ENCODE data around the gene MYO16.
"Not testable (repeated sequence)": the region's sequence is repeated elsewhere in the genome, so short reads cannot be mapped to it uniquely, and the experiment has no call there.

MYO16 gene

GRCh38 chr13:108991416-108991815, 362.0 kb downstream of the MYO16 start:
- not testable (repeated sequence) for DNase-seq

GRCh38 chr13:108993346-108993745, 363.9 kb downstream of the MYO16 start:
- DNase-seq = no peak

DNA sequence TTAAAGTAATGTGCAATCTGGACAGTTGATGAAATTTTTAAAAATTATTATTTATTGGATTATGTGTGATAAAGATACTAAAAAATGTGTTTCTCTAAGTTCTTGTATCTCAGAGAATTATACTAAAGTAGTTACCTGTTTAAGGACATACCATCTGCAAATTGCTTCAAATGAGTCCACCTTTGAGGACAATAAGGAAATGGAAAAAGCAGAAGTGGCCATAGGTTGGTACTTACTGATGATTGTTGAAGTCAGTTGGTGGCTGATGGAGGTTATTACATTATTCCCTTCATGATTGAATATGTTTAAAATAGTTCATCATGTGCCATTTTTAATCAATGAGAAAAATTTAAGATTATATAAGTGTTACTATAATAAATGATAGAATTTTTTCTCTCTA, 367.0 kb downstream of the MYO16 start:
- no peak for DNase-seq

DNA sequence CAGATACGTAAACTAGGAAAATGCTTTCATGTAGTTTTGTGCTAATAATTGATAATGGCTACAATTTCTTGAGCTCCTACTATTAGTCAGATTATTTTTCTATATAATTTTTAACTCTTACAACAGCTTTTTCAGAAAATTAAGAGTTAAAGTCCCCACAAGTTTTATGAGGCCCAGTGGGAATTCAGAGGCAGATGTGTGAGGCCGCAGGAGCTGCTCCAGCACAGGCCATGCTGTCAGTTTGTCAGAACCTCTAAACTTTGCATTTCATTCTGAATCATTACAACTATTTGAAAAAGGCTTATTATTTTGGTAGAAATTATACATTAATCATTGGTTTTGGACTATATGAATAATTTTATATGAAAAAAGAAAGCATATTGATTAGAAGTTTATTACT, 370.8 kb downstream of the MYO16 start:
- no peak for DNase-seq

DNA sequence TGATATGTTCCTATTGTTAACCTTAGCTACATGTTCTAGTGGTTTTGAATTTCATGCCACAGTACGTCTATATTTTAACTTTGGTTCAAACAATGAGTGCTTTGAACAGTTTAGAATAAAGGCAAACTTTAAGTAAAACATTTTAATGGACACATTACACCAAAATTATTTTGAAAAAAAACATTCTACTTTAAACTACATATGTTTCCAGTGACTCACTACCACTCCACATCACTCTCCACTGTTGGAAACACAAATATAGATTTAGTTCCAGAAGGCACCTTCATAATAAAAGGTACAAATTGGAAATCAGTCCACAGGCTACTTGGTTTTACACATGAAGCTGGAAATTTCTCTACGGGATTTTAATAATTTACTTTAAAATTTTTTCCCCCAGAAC, 373.5 kb downstream of the MYO16 start:
- no peak for DNase-seq

DNA sequence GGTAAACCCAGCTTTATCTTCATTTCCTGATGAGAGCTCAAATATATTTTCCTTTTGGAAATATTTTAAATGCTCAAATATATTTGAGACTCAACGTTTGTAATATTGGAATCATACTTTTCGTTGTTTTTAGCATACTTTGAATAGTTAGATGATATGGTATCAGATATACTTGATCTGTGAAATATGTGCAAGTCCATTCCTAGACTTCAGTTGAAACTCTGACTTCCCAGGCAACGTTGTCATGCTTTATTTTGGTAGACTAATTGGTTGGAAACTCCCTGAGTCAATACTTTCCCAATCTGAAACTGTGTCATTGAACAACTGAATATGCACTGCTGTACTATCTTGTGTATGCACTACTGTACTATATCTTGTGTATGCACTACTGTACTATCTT, 378.5 kb downstream of the MYO16 start:
- no peak for DNase-seq

- no peak for DNase-seq
Observed at GRCh38 chr13:109009756-109010155, 380.3 kb downstream of the MYO16 start.

- no peak for DNase-seq
Observed at GRCh38 chr13:109010912-109011311, 381.5 kb downstream of the MYO16 start.

- no peak for DNase-seq
Observed at GRCh38 chr13:109012115-109012514, 382.7 kb downstream of the MYO16 start.

- no peak for DNase-seq
Observed at GRCh38 chr13:109021558-109021957, 392.1 kb downstream of the MYO16 start.

- DNase-seq = no peak
Observed at GRCh38 chr13:109024611-109025010, 395.2 kb downstream of the MYO16 start.

- no peak for DNase-seq
Observed at GRCh38 chr13:109026266-109026665, 396.9 kb downstream of the MYO16 start.

DNA sequence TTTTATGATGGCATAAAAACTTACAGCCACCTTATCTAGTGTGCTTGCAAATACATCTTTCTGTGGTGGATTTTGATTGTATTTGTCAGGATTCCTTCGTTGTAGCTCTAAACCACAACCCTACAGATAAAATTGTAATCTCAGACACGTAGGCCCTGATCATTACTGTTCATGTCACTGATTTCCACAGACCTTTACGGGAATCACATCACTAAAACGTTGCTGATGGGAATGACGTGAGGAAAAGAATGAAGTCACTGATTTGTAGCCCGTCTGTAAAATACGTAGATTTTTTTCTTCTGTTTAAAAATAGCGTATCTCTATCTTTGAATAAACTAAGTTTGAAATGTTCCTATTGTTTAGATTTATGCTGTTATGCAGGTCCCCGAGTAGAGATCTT, 399.2 kb downstream of the MYO16 start:
- DNase-seq = no peak

DNA sequence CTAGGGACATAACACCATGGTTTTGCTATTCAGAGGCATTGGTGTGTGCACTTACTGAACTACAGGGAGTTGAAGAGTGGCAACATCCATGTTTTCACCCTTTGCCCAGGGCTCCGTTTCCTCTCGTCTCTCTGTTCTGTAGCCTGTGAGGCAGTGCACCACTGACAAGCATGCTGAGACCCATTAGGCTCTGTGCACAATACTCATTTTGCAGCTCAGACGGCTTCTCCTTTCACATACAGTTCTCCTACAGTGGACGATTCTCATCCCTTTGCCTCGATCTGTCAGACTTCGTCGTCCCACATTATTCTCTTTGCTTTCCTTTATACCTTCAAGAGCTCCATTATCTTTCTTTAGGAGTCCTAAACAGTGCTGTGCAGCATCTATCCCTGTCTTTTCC, 403.7 kb downstream of the MYO16 start:
- DNase-seq = no peak

DNA sequence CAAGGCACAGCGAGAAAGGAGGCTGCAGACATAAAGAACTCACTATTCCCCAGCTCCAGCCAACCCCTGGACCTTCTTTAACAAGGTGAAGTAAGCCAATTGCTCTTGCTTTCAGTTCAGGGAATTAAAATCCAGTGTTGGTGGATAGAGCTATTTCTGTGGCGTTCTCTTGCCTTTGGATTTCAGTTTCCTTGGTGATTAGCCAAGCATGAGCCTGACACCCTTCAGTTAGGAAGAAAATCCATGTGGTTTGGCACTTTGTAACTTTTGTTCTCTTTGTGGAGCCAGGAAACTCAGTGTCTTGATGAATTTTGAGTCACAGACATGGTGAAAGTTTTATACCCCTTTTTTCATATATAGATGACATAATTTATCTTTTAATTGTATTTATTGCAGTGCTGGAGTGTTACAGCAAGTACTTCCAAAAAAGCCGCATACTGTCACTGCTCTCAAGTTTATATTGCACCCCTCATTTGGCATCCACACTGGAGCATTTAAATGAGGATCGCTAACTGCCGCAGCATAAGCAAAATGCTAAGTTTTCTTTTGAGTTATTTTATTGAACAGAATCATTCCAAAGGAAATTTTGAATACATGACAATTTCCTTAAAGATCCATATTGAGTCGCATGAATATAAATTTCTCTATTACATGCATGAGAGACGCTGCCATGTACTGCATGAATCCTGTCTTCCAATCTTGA, 406.8 kb downstream of the MYO16 start:
- DNase-seq = no peak

- no peak for DNase-seq
Observed at GRCh38 chr13:109043636-109044035, 414.2 kb downstream of the MYO16 start.

- DNase-seq = no peak
Observed at GRCh38 chr13:109055850-109056249, 426.4 kb downstream of the MYO16 start.

GRCh38 chr13:109058087-109058486, 428.7 kb downstream of the MYO16 start:
- no peak for DNase-seq

- DNase-seq = no peak
Observed at GRCh38 chr13:109072505-109072904, 443.1 kb downstream of the MYO16 start.

DNA sequence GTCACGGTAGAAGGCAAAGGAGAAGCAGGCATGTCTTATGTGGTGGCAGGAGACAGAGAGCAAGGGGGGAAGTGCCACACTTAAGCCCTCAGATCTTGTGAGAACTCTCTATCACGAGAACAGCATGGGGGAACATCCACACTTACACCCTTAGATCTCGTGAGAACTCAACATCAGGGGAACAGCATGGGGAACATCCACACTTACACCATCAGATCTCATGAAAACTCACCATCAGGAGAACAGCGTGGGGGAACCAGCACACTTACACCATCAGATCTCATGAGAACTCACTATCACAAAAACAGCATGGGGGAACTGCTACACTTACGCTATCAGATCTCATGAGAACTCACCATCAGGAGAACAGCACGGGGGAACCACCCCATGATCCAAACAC, 445.0 kb downstream of the MYO16 start:
- no peak for DNase-seq

DNA sequence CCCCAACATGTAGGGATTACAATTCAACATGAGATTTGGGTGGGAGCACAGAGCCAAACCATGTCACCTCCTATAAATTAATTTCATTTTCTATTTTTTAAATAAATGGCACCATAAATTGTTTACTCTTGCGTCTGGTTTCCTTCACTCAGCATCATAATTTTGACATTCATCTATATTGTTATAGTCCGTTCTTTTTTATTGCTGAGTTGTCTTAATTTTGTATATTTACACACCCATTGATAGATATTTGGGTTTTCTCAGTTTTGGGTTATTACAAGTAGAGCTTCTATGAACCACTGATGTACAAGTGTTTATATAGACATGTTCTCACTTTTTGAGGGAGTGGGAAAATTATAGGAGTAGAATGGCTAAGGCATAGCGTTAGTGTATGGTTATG, 445.4 kb downstream of the MYO16 start:
- DNase-seq = no peak

GRCh38 chr13:109087916-109088623, 458.7 kb downstream of the MYO16 start:
- DNase-seq = no peak

DNA sequence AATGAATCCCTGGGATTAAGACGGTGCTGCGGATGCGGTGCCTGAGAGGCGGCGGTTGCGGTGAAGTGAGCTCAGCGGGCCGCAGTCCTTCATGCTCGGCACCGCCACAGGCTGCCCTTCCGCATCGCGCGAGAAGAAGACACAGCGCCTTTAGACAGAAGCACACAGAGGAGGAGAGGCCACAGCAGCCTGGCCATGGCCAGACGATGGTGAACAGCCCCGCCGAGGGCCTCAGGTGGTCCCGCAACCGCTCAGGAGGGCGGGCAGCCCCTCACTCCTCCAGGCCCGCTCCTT, 459.2 kb downstream of the MYO16 start:
- DNase-seq = no peak

- DNase-seq = no peak
Observed at GRCh38 chr13:109090796-109091195, 461.4 kb downstream of the MYO16 start.

GRCh38 chr13:109091249-109091648, 461.8 kb downstream of the MYO16 start:
- no peak for DNase-seq
